ENCODE data around the gene CRYBG1. TPM values are rescaled to one million over a fixed set of nuclear protein-coding genes. Genes with fewer than 3 reads are reported as not detected.

The CRYBG1 gene
- total and polyA plus RNA-seq, 2 donors (not counting 3 experiments of a cell fraction or from before 2014, with no cell fraction given), result 4.1 to 30.1 TPM

DNA sequence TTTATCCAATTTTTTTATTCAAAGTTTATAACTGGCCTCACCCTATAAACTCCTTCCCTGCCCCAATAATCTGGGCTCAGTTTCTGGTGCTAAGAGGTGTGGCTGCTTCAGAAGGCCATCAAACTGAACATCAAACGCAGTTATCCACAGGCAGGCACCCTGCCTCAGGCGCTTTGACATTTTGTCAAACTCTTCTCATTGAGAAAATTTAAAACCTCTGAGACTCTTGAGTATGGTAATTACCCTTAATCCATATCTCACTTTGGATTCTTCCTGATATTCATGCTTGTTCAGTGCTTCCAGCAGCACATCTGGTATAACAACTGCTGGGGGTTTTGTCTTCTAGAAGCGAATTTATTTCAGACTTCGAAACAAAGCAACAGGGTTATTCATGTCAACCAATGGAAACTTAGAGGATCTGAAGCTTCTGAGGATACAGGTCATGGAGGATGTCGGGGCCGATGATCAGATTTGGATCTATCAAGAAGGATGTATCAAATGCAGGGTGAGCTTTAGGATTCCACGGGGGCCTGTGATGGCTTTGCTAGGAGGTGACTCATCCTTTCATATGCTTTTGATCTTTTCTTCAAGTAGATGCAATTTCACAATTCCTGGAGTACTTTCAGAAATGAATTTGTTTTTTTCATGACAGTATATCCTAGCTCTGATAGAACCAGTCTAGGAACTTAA is 200.6 kb downstream of the CRYBG1 start:
- Histone ChIP-seq H4K20me1 (replicated peaks; ENCODE audit: control insufficient read depth, extremely low read depth, insufficient read depth, low read length) (no peaks in the 10 kb centered on the region), H3K4me1 (ENCODE audit: control insufficient read depth, extremely low read depth, insufficient read depth, low read length) (no peaks in the 10 kb centered on the region), H3K27ac (ENCODE audit: insufficient read depth, low read depth, low read length) (no peak overlapping the region), H3K36me3 (ENCODE audit: control insufficient read depth in 2 of 2, extremely low read depth in 1 of 2, insufficient read depth in 2 of 2, low read length in 2 of 2) (peaks cover 0 to 3% of the 10 kb centered on the region in 2 experiments), H3K27me3 (ENCODE audit: control insufficient read depth in 2 of 2, insufficient read depth in 2 of 2, low read length in 2 of 2) (no peaks in the 10 kb centered on the region), H3K9me1 (replicated peaks; ENCODE audit: control insufficient read depth, extremely low read depth, insufficient read depth, low read length) (no peaks in the 10 kb centered on the region), H3K9ac (replicated peaks; ENCODE audit: extremely low read depth, insufficient read depth, low read length) (no peak overlapping the region), H3K4me3 (replicated peaks in 1 of 3; ENCODE audit: insufficient read depth in 1 of 3, low read depth in 1 of 3, low read length in 3 of 3) (no peak overlapping the region), H2AFZ (ENCODE audit: low read depth, low read length) (no peak overlapping the region), H3K9me3 (replicated peaks; ENCODE audit: control insufficient read depth, insufficient read depth, low read length) (no peaks in the 10 kb centered on the region), H3K4me2 (ENCODE audit: insufficient read depth, low read length) (no peak overlapping the region), H3K79me2 (ENCODE audit: control insufficient read depth, insufficient read depth, low read length) (no peaks in the 10 kb centered on the region)
- ChIA-PET CTCF (interaction anchor here (0.7 to 23.4 kb wide), 4 partner anchors 49 to 225 kb away, joined by 3 to 397 read pairs (median 8); no protein-coding TSS in a partner anchor), POLR2A (no interaction called here)
- no peak for DNase-seq (ENCODE audit: low read depth, low spot score)
- no peak for FAIRE-seq
- dilution Hi-C loops (cut with MboI; ENCODE audit: extremely low pct_ligation_motif_present, low sequenced_read_pairs), result loop anchor here (25.0 kb wide), 1 partner anchor 124 kb away; no protein-coding TSS in a partner anchor
- no peak for TF ChIP-seq EZH2 (IDR thresholded peaks at IDR 0.05; ENCODE audit: borderline replicate concordance, low read depth, low read length, severe bottlenecking)
- TF ChIP-seq, protein P1, sequence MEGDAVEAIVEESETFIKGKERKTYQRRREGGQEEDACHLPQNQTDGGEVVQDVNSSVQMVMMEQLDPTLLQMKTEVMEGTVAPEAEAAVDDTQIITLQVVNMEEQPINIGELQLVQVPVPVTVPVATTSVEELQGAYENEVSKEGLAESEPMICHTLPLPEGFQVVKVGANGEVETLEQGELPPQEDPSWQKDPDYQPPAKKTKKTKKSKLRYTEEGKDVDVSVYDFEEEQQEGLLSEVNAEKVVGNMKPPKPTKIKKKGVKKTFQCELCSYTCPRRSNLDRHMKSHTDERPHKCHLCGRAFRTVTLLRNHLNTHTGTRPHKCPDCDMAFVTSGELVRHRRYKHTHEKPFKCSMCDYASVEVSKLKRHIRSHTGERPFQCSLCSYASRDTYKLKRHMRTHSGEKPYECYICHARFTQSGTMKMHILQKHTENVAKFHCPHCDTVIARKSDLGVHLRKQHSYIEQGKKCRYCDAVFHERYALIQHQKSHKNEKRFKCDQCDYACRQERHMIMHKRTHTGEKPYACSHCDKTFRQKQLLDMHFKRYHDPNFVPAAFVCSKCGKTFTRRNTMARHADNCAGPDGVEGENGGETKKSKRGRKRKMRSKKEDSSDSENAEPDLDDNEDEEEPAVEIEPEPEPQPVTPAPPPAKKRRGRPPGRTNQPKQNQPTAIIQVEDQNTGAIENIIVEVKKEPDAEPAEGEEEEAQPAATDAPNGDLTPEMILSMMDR (IDR thresholded peaks at IDR 0.05; ENCODE audit: extremely low read depth in 1 of 2, insufficient read depth in 1 of 2, low read depth in 1 of 2, low read length in 2 of 2), result no peak
- TF ChIP-seq, protein P2, sequence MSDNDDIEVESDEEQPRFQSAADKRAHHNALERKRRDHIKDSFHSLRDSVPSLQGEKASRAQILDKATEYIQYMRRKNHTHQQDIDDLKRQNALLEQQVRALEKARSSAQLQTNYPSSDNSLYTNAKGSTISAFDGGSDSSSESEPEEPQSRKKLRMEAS (IDR thresholded peaks at IDR 0.05; ENCODE audit: insufficient read depth, insufficient read length), result no peak
- no peak for TF ChIP-seq POLR2A (IDR thresholded peaks at IDR 0.05; ENCODE audit: low read depth, low read length)
- no peak for TF ChIP-seq MYC (IDR thresholded peaks at IDR 0.05; ENCODE audit: low read depth, low read length)
- TF ChIP-seq GATA2 (IDR thresholded peaks at IDR 0.05; ENCODE audit: insufficient read depth, insufficient read length, low read depth, low read length), result no peak
- no peak for TF ChIP-seq POLR2AphosphoS5 (IDR thresholded peaks at IDR 0.05; ENCODE audit: insufficient read depth, low read depth, low read length)
- peak; percentile 16 for TF ChIP-seq JUN (IDR thresholded peaks at IDR 0.05; ENCODE audit: borderline replicate concordance, insufficient read depth, insufficient read length, low read depth)
- peak; percentile 47 for TF ChIP-seq FOS (IDR thresholded peaks at IDR 0.05; ENCODE audit: borderline replicate concordance, insufficient read depth, low read length)
- intact Hi-C loops (cut with micrococcal nuclease), result no loop called here
- BruUV-seq (replicated peaks), result no TSS peak
